HCT116 (cell line): ENCODE data around the gene FAM168A. TPM values are rescaled to one million over a fixed set of nuclear protein-coding genes. Genes with fewer than 3 reads are reported as not detected.

Experiments
- ATAC-seq: fragments of 200-7000 bp; cut with Tn5 transposase; 2 replicates; pipeline ENCODE4 v1.9.1; 2020; ENCODE audit warnings: mild to moderate bottlenecking, moderate library complexity
- BruUV-seq: library from RNA; stranded (reverse); fragments of 400-500 nt; replicated peaks from 2 replicates; lab custom pipeline; 2021; lab: Mats Ljungman, UMichigan
- CTCF ChIA-PET: fragments of 300-600 bp; sonication (Branson Sonifier 250); formaldehyde crosslinking; loops from one replicate; lab custom pipeline; 2021; ENCODE audit warnings: antibody characterized with exemption; lab: Charles Lee
- POLR2A ChIA-PET: fragments of 300-600, 350-600 bp; sonication (Branson Sonifier 250); formaldehyde crosslinking; loops from one replicate; lab custom pipeline; 2021; ENCODE audit warnings: antibody characterized with exemption; lab: Charles Lee
- RAD21 ChIA-PET, 2 experiments: fragments of 300-600 bp; sonication (Branson Sonifier 250); formaldehyde crosslinking; loops; one replicate each; lab custom pipeline; 2023; ENCODE audit warnings: low total read pairs in 2 of 2; ENCODE audit not compliant: uncharacterized antibody in 2 of 2, unreplicated experiment in 2 of 2, low non-redundant PET in 1 of 2; lab: Charles Lee
- DNase-seq: peaks from one replicate; pipeline ENCODE4 v3.0.0-alpha.2; 2010; ENCODE audit warnings: low read depth, low spot score
- H2AFZ ChIP-seq: fragments of 200-600 bp; shearing (Covaris generic), sonication (generic); 2 replicates; pipeline ENCODE4 v1.6.1; 2017; ENCODE audit warnings: low read depth, mixed run types, mixed read lengths, antibody characterized with exemption, low read length; ENCODE audit not compliant: poor library complexity, severe bottlenecking
- H3K27ac ChIP-seq: 2 replicates; pipeline ENCODE4 v1.5.1; 2012; ENCODE audit warnings: low read depth, low read length
- H3K27me3 ChIP-seq: fragments of 200-600 bp; sonication (generic); 2 replicates; pipeline ENCODE4 v1.6.1; 2016; ENCODE audit warnings: mixed run types, low read length, mixed read lengths; ENCODE audit not compliant: insufficient read depth
- H3K36me3 ChIP-seq, 2 experiments: fragments of 200-500 bp in 1 of 2; fragments of 200-600 bp in 1 of 2; sonication (Bioruptor generic) in 1 of 2; sonication (generic) in 1 of 2; 2 replicates each; pipeline versions ENCODE4 v1.5.1 to v1.6.1; 2014 to 2016; ENCODE audit warnings: low read length in 2 of 2, inconsistent platforms in 1 of 2, mixed read lengths in 1 of 2, mixed run types in 1 of 2; ENCODE audit not compliant: insufficient read depth in 2 of 2, control insufficient read depth in 1 of 2
- H3K4me1 ChIP-seq, 2 experiments: fragments of 200-600 bp in 1 of 2; sonication (generic) in 1 of 2; 2 replicates each; pipeline versions ENCODE4 v1.5.1 to v1.6.1; 2012 to 2017; ENCODE audit warnings: low read length in 2 of 2, inconsistent platforms in 1 of 2, mild to moderate bottlenecking in 1 of 2, mixed read lengths in 1 of 2, mixed run types in 1 of 2, moderate library complexity in 1 of 2; ENCODE audit not compliant: insufficient read depth in 2 of 2, control insufficient read depth in 1 of 2
- H3K4me2 ChIP-seq: fragments of 200-600 bp; sonication (generic); 2 replicates; pipeline ENCODE4 v1.6.1; 2017; ENCODE audit warnings: mixed run types, low read length, mixed read lengths
- H3K4me3 ChIP-seq, 2 experiments: fragments of 200-600 bp in 1 of 2; sonication (generic) in 1 of 2; replicated peaks in 1 of 2; 2 replicates each; pipeline ENCODE4 v1.5.1; 2011 to 2016; ENCODE audit warnings: low read length in 2 of 2, control low read depth in 1 of 2, low read depth in 1 of 2, mild to moderate bottlenecking in 1 of 2, mixed read lengths in 1 of 2, mixed run types in 1 of 2
- H3K79me2 ChIP-seq: fragments of 200-600 bp; sonication (generic); 2 replicates; pipeline ENCODE4 v1.6.1; 2017; ENCODE audit warnings: mild to moderate bottlenecking, mixed run types, low read length, moderate library complexity, mixed read lengths; ENCODE audit not compliant: insufficient read depth
- H3K9ac ChIP-seq: fragments of 200-600 bp; sonication (generic); 2 replicates; pipeline ENCODE4 v1.6.1; 2016; ENCODE audit warnings: low read length, mixed read lengths
- H3K9me2 ChIP-seq: fragments of 200-600 bp; sonication (generic), shearing (Covaris generic); 2 replicates; pipeline ENCODE4 v1.6.1; 2017; ENCODE audit warnings: mixed run types, mild to moderate bottlenecking, moderate library complexity; ENCODE audit not compliant: insufficient read depth
- H3K9me3 ChIP-seq, 2 experiments: fragments of 200-500 bp in 1 of 2; fragments of 200-600 bp in 1 of 2; sonication (Bioruptor generic) in 1 of 2; sonication (generic) in 1 of 2; 2 replicates each; pipeline ENCODE4 v1.6.1; 2014 to 2017; ENCODE audit warnings: low read length in 2 of 2, mixed read lengths in 2 of 2, inconsistent platforms in 1 of 2, low read depth in 1 of 2, mild to moderate bottlenecking in 1 of 2, mixed run types in 1 of 2, moderate library complexity in 1 of 2; ENCODE audit not compliant: control insufficient read depth in 1 of 2, insufficient read depth in 1 of 2
- H4K20me1 ChIP-seq: fragments of 200-600 bp; sonication (generic), shearing (Covaris generic); 2 replicates; pipeline ENCODE4 v1.6.1; 2017; ENCODE audit warnings: mixed run types, mild to moderate bottlenecking, moderate library complexity; ENCODE audit not compliant: insufficient read depth
- EGR1 ChIP-seq: IDR thresholded peaks from 2 replicates; pipeline ENCODE4 v1.6.1; 2012; ENCODE audit warnings: low read depth
- ELF1 ChIP-seq: IDR thresholded peaks from 2 replicates; pipeline ENCODE4 v1.6.1; 2012; ENCODE audit warnings: low read depth, borderline replicate concordance
- EZH2 ChIP-seq: fragments of 200-600 bp; sonication (generic); IDR thresholded peaks from 2 replicates; pipeline ENCODE4 v1.6.1; 2017; ENCODE audit warnings: antibody characterized with exemption, mixed run types
- EZH2phosphoT487 ChIP-seq: fragments of 200-600 bp; IDR thresholded peaks from 2 replicates; pipeline ENCODE4 v1.6.1; 2018; ENCODE audit warnings: antibody characterized with exemption, borderline replicate concordance
- JUND ChIP-seq: IDR thresholded peaks from 2 replicates; pipeline ENCODE4 v1.6.1; 2012
- POLR2A ChIP-seq: IDR thresholded peaks from 2 replicates; pipeline ENCODE4 v1.7.0; 2011; ENCODE audit warnings: borderline replicate concordance; ENCODE audit not compliant: insufficient read depth, insufficient read length; ENCODE audit errors: extremely low read depth
- SP1 ChIP-seq: IDR thresholded peaks from 2 replicates; pipeline ENCODE4 v1.6.1; 2012; ENCODE audit warnings: low read depth
- TCF7L2 ChIP-seq: IDR thresholded peaks from 2 replicates; pipeline ENCODE4 v1.7.0; 2011; ENCODE audit warnings: borderline replicate concordance, inconsistent platforms; ENCODE audit not compliant: insufficient read depth, insufficient read length; ENCODE audit errors: extremely low read depth
- YY1 ChIP-seq: IDR thresholded peaks from 2 replicates; pipeline ENCODE4 v1.6.1; 2011; ENCODE audit warnings: low read length, low read depth, moderate library complexity, mild to moderate bottlenecking; ENCODE audit not compliant: insufficient replicate concordance; ENCODE audit errors: extremely low read depth
- ZBTB33 ChIP-seq: IDR thresholded peaks from 2 replicates; pipeline ENCODE4 v1.6.1; 2011; ENCODE audit warnings: mild to moderate bottlenecking, low read length, moderate library complexity; ENCODE audit not compliant: insufficient replicate concordance; ENCODE audit errors: extremely low read depth
- ZFX ChIP-seq: fragments of 450-650 bp; IDR thresholded peaks from 2 replicates; pipeline ENCODE4 v1.6.1; 2017
- ZNF274 ChIP-seq: fragments of 200-500 bp; sonication (Bioruptor generic); IDR thresholded peaks from 2 replicates; pipeline ENCODE4 v1.6.1; 2014; ENCODE audit warnings: mild to moderate bottlenecking, low read depth, low read length, inconsistent platforms
- intact Hi-C: fragments of 100-400 bp; cut with micrococcal nuclease; formaldehyde crosslinking; loops from 2 replicates; pipeline ENCODE4 v1.10.0; 2022
- total RNA-seq: library from RNA; stranded (reverse); gene quantifications from one replicate; pipeline ENCODE4 v1.2.1, GENCODE V29; 2021; ENCODE audit not compliant: unreplicated experiment
- TF ChIP-seq, protein P1 (sequence below): IDR thresholded peaks from 2 replicates; pipeline ENCODE4 v1.6.1; 2012
- TF ChIP-seq, protein P2 (sequence below): IDR thresholded peaks from 2 replicates; pipeline ENCODE4 v1.6.1; 2012
- TF ChIP-seq, protein P3 (sequence below), 3 experiments: fragments of 200-600 bp in 1 of 3; sonication (generic) in 1 of 3; IDR thresholded peaks in 2 of 3; conservative IDR thresholded peaks in 1 of 3; 2 replicates each; pipeline ENCODE4 v1.5.1; 2012 to 2017; ENCODE audit warnings: low read depth in 2 of 3, low read length in 2 of 3, antibody characterized with exemption in 1 of 3, borderline replicate concordance in 1 of 3, control low read depth in 1 of 3, mild to moderate bottlenecking in 1 of 3, mixed read lengths in 1 of 3, mixed run types in 1 of 3, moderate library complexity in 1 of 3; ENCODE audit not compliant: insufficient read depth in 1 of 3
- TF ChIP-seq, protein P4 (sequence below): IDR thresholded peaks from 2 replicates; pipeline ENCODE4 v1.6.1; 2012; ENCODE audit warnings: low read depth

Gene FAM168A
- total RNA-seq, 1 experiment from 2014 or later: 31.5 TPM

- TF ChIP-seq EZH2 (no peak), YY1 (no peak), ZFX (no peak), TCF7L2 (no peak), EZH2phosphoT487 (no peak)
- TF ChIP-seq, protein P1, sequence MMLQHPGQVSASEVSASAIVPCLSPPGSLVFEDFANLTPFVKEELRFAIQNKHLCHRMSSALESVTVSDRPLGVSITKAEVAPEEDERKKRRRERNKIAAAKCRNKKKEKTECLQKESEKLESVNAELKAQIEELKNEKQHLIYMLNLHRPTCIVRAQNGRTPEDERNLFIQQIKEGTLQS: no peak
Measured at GRCh38 chr11:73525611-73526010, 72.3 kb downstream of the FAM168A start (continued).

- H3K9me3 ChIP-seq: peaks cover 0 to 5% of the 10 kb centered on the region in 2 experiments; a peak in 2 of 4 replicates
- no peak overlapping the region for H3K4me3 ChIP-seq
- no peak overlapping the region for H3K4me2 ChIP-seq
- no peaks in the 10 kb centered on the region for H3K27me3 ChIP-seq
- no peak overlapping the region for H3K9ac ChIP-seq
- no peaks in the 10 kb centered on the region for H3K36me3 ChIP-seq
- H4K20me1 ChIP-seq: 0 out of 2 replicates have a peak, but pooled peaks cover 2% of the 10 kb centered on the region
- H3K4me1 ChIP-seq: peaks cover 21 to 35% of the 10 kb centered on the region in 2 experiments
- POLR2A ChIA-PET: no interaction called here
- no peak for DNase-seq
- H3K27ac ChIP-seq: no peak overlapping the region
- intact Hi-C loops: no loop called here
- CTCF ChIA-PET: no interaction called here
- no peak overlapping the region for H2AFZ ChIP-seq
- ATAC-seq: no peak
- H3K79me2 ChIP-seq: no peaks in the 10 kb centered on the region
- RAD21 ChIA-PET: no interaction called here
- H3K9me2 ChIP-seq: no peaks in the 10 kb centered on the region
- no TSS peak for BruUV-seq
- TF ChIP-seq SP1 (no peak), ZFX (no peak), POLR2A (no peak), EZH2phosphoT487 (no peak), EGR1 (no peak), TCF7L2 (no peak), ZBTB33 (no peak), ZNF274 (no peak), ELF1 (no peak), JUND (no peak), YY1 (no peak)
- TF ChIP-seq, protein P2, sequence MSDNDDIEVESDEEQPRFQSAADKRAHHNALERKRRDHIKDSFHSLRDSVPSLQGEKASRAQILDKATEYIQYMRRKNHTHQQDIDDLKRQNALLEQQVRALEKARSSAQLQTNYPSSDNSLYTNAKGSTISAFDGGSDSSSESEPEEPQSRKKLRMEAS: no peak
- TF ChIP-seq, protein P1: no peak
- TF ChIP-seq, protein P3, sequence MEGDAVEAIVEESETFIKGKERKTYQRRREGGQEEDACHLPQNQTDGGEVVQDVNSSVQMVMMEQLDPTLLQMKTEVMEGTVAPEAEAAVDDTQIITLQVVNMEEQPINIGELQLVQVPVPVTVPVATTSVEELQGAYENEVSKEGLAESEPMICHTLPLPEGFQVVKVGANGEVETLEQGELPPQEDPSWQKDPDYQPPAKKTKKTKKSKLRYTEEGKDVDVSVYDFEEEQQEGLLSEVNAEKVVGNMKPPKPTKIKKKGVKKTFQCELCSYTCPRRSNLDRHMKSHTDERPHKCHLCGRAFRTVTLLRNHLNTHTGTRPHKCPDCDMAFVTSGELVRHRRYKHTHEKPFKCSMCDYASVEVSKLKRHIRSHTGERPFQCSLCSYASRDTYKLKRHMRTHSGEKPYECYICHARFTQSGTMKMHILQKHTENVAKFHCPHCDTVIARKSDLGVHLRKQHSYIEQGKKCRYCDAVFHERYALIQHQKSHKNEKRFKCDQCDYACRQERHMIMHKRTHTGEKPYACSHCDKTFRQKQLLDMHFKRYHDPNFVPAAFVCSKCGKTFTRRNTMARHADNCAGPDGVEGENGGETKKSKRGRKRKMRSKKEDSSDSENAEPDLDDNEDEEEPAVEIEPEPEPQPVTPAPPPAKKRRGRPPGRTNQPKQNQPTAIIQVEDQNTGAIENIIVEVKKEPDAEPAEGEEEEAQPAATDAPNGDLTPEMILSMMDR (IDR thresholded peaks at IDR 0.05 in 2 of 3, conservative IDR thresholded peaks at IDR 0.05 in 1 of 3; ENCODE audit: borderline replicate concordance in 1 of 3, insufficient read depth in 1 of 3, low read depth in 2 of 3, low read length in 2 of 3): no peak
- TF ChIP-seq, protein P4, sequence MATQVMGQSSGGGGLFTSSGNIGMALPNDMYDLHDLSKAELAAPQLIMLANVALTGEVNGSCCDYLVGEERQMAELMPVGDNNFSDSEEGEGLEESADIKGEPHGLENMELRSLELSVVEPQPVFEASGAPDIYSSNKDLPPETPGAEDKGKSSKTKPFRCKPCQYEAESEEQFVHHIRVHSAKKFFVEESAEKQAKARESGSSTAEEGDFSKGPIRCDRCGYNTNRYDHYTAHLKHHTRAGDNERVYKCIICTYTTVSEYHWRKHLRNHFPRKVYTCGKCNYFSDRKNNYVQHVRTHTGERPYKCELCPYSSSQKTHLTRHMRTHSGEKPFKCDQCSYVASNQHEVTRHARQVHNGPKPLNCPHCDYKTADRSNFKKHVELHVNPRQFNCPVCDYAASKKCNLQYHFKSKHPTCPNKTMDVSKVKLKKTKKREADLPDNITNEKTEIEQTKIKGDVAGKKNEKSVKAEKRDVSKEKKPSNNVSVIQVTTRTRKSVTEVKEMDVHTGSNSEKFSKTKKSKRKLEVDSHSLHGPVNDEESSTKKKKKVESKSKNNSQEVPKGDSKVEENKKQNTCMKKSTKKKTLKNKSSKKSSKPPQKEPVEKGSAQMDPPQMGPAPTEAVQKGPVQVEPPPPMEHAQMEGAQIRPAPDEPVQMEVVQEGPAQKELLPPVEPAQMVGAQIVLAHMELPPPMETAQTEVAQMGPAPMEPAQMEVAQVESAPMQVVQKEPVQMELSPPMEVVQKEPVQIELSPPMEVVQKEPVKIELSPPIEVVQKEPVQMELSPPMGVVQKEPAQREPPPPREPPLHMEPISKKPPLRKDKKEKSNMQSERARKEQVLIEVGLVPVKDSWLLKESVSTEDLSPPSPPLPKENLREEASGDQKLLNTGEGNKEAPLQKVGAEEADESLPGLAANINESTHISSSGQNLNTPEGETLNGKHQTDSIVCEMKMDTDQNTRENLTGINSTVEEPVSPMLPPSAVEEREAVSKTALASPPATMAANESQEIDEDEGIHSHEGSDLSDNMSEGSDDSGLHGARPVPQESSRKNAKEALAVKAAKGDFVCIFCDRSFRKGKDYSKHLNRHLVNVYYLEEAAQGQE: no peak
Measured at GRCh38 chr11:73524774-73525173, 73.1 kb downstream of the FAM168A start.
